Right lobe of liver (tissue), 4 donors: ENCODE measurements around the gene FAIM2.

Source experiments
- POLR2A ChIP-seq: fragments of 450-650 bp; IDR thresholded peaks from one replicate; pipeline ENCODE4 v1.6.1; 2017; ENCODE audit warnings: antibody characterized with exemption, mild to moderate bottlenecking
- TF ChIP-seq, protein P1 (sequence below), 4 donors: fragments of 200-600 bp in 3 of 4; fragments of 450-650 bp in 1 of 4; IDR thresholded peaks; one replicate each; pipeline versions ENCODE4 v1.5.1 to v1.8.0; 2016 to 2022; ENCODE audit warnings: antibody characterized with exemption in 4 of 4, mild to moderate bottlenecking in 2 of 4
- donor health status: DM: no; HTN: no; CAD: no.
- donor health status: DM: no; HTN: no; CAD: no.
- donor health status: DM: no; HTN: yes; CAD: no.

DNA sequence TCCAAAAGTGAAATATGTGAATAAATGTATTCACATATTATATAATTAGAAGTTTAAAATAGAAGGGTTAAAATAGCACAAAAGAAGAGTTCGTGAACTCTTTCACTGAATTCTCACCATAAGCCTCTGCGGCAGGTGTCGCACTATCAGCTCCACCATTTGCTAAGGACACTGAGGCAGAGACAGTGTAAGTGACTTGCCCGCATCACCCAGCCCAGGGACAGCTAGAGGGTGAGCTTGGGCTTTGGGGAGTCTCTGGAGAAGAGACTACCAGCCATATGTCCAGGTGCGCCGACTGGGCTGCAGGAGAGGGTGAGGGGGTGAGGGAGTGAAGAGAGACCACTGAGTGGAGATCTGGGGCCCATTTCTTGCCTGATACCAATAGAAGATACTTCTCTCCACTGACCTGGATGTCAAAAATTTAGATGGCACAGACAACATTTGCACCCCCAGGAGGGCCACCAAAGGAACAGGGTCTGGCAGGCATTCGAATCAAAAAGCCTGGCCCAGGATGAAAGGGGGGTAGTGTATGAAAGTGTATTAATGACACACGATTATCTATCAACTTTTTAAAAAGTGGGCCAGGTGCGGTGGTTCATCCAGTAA lies 28.5 kb downstream of the FAIM2 start:
- TF ChIP-seq, protein P1, sequence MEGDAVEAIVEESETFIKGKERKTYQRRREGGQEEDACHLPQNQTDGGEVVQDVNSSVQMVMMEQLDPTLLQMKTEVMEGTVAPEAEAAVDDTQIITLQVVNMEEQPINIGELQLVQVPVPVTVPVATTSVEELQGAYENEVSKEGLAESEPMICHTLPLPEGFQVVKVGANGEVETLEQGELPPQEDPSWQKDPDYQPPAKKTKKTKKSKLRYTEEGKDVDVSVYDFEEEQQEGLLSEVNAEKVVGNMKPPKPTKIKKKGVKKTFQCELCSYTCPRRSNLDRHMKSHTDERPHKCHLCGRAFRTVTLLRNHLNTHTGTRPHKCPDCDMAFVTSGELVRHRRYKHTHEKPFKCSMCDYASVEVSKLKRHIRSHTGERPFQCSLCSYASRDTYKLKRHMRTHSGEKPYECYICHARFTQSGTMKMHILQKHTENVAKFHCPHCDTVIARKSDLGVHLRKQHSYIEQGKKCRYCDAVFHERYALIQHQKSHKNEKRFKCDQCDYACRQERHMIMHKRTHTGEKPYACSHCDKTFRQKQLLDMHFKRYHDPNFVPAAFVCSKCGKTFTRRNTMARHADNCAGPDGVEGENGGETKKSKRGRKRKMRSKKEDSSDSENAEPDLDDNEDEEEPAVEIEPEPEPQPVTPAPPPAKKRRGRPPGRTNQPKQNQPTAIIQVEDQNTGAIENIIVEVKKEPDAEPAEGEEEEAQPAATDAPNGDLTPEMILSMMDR (IDR thresholded peaks at IDR 0.05), result no peak
- TF ChIP-seq POLR2A, result no peak
